Breast epithelium (tissue), 4 donors: Measurements from ENCODE around the gene RCOR1. TPM values are rescaled to one million over a fixed set of nuclear protein-coding genes. Genes with fewer than 3 reads are reported as not detected.
A peak's percentile ranks its signal among the peaks of the same experiment; 100 is the strongest.
"Not testable (repeated sequence)": the region's sequence is repeated elsewhere in the genome, so short reads cannot be mapped to it uniquely, and the experiment has no call there.

Source experiments
- DNase-seq, 2 donors: peaks; one replicate each; pipeline ENCODE4 v3.0.0-alpha.2; 2019; ENCODE audit warnings: low spot score in 2 of 2
- H3K27ac ChIP-seq, 2 donors: fragments of 200-600 bp; sonication (generic) in 1 of 2; one replicate each; pipeline ENCODE4 v1.5.1; 2016 to 2019; ENCODE audit warnings: mild to moderate bottlenecking in 1 of 2
- H3K27me3 ChIP-seq, 2 donors: fragments of 200-600 bp; sonication (generic) in 1 of 2; one replicate each; pipeline versions ENCODE4 v1.5.1 to v1.6.0; 2017 to 2019; ENCODE audit warnings: control low read depth in 1 of 2, mild to moderate bottlenecking in 1 of 2
- H3K36me3 ChIP-seq: fragments of 200-600 bp; one replicate; pipeline ENCODE4 v1.5.1; 2019
- H3K4me1 ChIP-seq, 2 donors: fragments of 200-600 bp; sonication (generic); one replicate each; pipeline ENCODE4 v1.5.1; 2016 to 2019; ENCODE audit warnings: control low read depth in 1 of 2
- H3K4me3 ChIP-seq, 3 donors: fragments of 200-600 bp; sonication (generic); 1 replicate in 2 of 3; 2 replicates in 1 of 3; pipeline ENCODE4 v1.5.1; 2016 to 2019; ENCODE audit warnings: mild to moderate bottlenecking in 3 of 3, moderate library complexity in 2 of 3
- H3K9me3 ChIP-seq, 2 donors: fragments of 200-600 bp; sonication (generic) in 1 of 2; one replicate each; pipeline ENCODE4 v1.5.1; 2016 to 2019; ENCODE audit warnings: control low read depth in 1 of 2
- POLR2A ChIP-seq: fragments of 450-650 bp; IDR thresholded peaks from one replicate; pipeline ENCODE4 v1.6.1; 2016; ENCODE audit warnings: antibody characterized with exemption, mild to moderate bottlenecking, moderate library complexity
- POLR2AphosphoS5 ChIP-seq, 3 donors: sonication (generic); formaldehyde crosslinking; IDR thresholded peaks; one replicate each; pipeline ENCODE4 v1.6.1; 2017; ENCODE audit warnings: antibody characterized with exemption in 3 of 3
- intact Hi-C: fragments of 100-400 bp; cut with DNase I; formaldehyde crosslinking; loops from one replicate; pipeline ENCODE4 v1.15.1; 2023; ENCODE audit warnings: low total_unique reads
- total RNA-seq, 3 donors: library from RNA; depleted of rRNA; stranded (reverse); fragments of >200 nt; gene quantifications; one replicate each; pipeline ENCODE4 v1.1.0, GENCODE V29; 2016
- TF ChIP-seq, protein P1 (sequence below), 3 donors: fragments of 450-650 bp; IDR thresholded peaks; one replicate each; pipeline ENCODE4 v1.5.1; 2016 to 2017; ENCODE audit warnings: antibody characterized with exemption in 3 of 3, mild to moderate bottlenecking in 3 of 3, moderate library complexity in 3 of 3

The RCOR1 gene
- total RNA-seq, 3 donors from 2014 or later: 15.7 to 21.8 (median 20.3) TPM

DNA sequence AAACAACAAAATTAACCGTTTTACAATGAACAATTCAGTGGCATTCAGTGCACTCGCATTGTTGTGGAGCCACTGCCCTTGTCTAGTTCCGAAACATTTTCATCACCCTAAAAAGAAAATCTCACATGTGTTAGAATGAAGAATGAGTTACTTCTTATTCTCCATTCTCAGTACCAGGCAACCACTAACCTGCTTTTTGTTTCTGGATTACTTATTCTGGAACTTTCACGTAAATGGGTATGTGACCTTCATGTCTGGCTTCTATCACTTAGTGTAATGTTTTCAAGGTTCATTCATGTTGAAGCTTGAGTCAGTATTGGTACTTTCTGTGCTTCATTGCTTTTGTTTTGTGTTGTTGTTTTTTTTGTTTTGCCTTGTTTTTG is 15.6 kb downstream of the RCOR1 start:
- Histone ChIP-seq H3K36me3 (no peaks in the 10 kb centered on the region), H3K4me1 (peaks cover 0 to 9% of the 10 kb centered on the region in 2 donors), H3K4me3 (no peak overlapping the region), H3K27me3 (no peaks in the 10 kb centered on the region), H3K27ac (no peak overlapping the region), H3K9me3 (no peaks in the 10 kb centered on the region)
- intact Hi-C loops: no loop called here
- DNase-seq: no peak
- TF ChIP-seq POLR2A (no peak), POLR2AphosphoS5 (IDR thresholded peaks at IDR 0.05) (no peak)
- TF ChIP-seq, protein P1, sequence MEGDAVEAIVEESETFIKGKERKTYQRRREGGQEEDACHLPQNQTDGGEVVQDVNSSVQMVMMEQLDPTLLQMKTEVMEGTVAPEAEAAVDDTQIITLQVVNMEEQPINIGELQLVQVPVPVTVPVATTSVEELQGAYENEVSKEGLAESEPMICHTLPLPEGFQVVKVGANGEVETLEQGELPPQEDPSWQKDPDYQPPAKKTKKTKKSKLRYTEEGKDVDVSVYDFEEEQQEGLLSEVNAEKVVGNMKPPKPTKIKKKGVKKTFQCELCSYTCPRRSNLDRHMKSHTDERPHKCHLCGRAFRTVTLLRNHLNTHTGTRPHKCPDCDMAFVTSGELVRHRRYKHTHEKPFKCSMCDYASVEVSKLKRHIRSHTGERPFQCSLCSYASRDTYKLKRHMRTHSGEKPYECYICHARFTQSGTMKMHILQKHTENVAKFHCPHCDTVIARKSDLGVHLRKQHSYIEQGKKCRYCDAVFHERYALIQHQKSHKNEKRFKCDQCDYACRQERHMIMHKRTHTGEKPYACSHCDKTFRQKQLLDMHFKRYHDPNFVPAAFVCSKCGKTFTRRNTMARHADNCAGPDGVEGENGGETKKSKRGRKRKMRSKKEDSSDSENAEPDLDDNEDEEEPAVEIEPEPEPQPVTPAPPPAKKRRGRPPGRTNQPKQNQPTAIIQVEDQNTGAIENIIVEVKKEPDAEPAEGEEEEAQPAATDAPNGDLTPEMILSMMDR (IDR thresholded peaks at IDR 0.05): no peak

DNA sequence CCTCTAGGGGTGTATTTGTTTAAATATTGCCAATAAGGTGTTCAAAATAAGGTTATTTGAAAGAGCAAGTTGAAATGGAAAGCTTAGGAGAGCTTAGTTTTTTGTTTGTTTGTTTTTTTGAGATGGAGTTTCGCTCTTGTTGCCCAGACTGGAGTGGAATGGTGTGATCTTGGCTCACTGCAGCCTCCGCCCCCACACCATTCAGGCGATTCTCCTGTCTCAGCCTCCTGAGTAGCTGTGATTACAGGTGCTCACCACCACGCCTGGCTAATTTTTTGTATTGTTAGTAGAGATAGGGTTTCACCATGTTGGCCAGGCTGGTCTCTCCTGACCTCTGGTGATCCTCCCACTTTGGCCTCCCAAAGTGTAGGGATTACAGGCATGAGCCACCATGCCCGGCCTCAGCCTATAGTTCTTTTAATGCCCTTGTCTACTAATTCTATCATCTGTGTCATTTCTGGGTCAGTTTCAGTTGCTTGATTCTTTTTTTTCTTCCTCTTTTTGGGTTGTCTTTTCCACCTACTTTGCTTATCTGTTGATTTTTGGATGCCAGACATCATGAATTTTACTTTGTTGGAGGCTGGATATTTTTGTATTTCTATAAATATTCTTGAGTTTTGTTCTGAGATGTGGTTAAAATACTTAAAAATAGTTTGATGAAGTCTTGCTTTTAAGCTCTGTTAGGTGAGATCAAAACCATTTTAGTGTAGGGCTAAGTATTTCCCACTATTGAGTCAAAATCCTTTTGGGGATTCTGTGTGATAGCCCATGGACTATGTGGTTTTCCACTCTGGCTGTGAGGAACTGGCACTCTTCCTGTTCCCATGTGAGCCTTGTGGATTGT is 18.7 kb downstream of the RCOR1 start:
- Histone ChIP-seq H3K36me3 (no peaks in the 10 kb centered on the region), H3K9me3 (no peaks in the 10 kb centered on the region), H3K27ac (no peak overlapping the region), H3K4me1 (no peaks in the 10 kb centered on the region), H3K27me3 (no peaks in the 10 kb centered on the region), H3K4me3 (no peak overlapping the region)
- intact Hi-C loops: no loop called here
- TF ChIP-seq, protein P1 (IDR thresholded peaks at IDR 0.05): no peak
- TF ChIP-seq POLR2AphosphoS5 (IDR thresholded peaks at IDR 0.05): no peak
- no peak for TF ChIP-seq POLR2A
- no peak for DNase-seq

DNA sequence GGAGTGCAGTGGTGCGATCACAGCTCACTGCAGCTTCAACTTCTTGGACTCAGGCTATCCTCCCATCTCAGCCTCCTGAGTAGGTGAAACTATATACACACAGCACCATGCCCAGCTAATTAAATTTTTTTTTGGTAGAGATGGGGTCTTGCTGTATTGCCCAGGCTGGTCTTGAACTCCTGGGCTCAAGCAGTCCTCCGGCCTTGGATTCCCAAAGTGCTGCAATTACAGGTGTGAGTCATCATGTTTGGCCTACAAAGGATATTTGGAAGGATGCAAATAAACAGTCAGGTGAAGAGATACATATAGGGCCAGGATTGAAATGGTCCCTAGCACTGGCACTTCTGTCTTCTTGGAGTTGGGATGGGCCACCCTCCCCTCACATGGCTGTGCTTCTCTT is 23.9 kb downstream of the RCOR1 start:
- H3K36me3 ChIP-seq: no peaks in the 10 kb centered on the region
- H3K4me3 ChIP-seq: no peak overlapping the region
- no peak for DNase-seq
- TF ChIP-seq, protein P1 (IDR thresholded peaks at IDR 0.05): no peak
- no peak for TF ChIP-seq POLR2A
- TF ChIP-seq POLR2AphosphoS5 (IDR thresholded peaks at IDR 0.05): no peak
- no peaks in the 10 kb centered on the region for H3K4me1 ChIP-seq
- no peaks in the 10 kb centered on the region for H3K9me3 ChIP-seq
- H3K27ac ChIP-seq: no peak overlapping the region
- no peaks in the 10 kb centered on the region for H3K27me3 ChIP-seq
- intact Hi-C loops: no loop called here

DNA sequence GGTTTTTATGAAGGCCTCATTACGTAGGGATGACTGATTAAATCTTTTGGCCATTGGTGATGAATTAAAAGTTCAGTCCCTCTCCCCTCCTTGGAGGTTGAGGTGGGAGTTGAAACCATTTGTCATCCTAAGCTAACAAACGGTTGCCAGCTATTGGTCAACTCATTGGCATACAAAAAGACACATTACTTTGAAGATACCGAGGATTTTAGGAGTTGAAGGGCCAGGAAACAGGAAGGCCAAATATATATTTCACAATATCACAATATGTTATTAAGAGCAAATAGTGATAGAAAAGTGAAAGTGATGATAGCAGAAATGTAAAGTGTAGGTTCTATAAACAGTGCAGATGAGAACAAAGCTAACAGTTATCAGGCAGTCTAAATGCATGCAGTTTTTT is 24.4 kb downstream of the RCOR1 start:
- H3K4me1 ChIP-seq: no peaks in the 10 kb centered on the region
- H3K27me3 ChIP-seq: no peaks in the 10 kb centered on the region
- TF ChIP-seq POLR2A (no peak), POLR2AphosphoS5 (IDR thresholded peaks at IDR 0.05) (peak in 1 of 3 donors; percentile 44)
- TF ChIP-seq, protein P1 (IDR thresholded peaks at IDR 0.05): no peak
- H3K4me3 ChIP-seq: no peak overlapping the region
- no peak overlapping the region for H3K27ac ChIP-seq
- H3K9me3 ChIP-seq: no peaks in the 10 kb centered on the region
- no peaks in the 10 kb centered on the region for H3K36me3 ChIP-seq
- intact Hi-C loops: no loop called here
- DNase-seq: no peak

DNA sequence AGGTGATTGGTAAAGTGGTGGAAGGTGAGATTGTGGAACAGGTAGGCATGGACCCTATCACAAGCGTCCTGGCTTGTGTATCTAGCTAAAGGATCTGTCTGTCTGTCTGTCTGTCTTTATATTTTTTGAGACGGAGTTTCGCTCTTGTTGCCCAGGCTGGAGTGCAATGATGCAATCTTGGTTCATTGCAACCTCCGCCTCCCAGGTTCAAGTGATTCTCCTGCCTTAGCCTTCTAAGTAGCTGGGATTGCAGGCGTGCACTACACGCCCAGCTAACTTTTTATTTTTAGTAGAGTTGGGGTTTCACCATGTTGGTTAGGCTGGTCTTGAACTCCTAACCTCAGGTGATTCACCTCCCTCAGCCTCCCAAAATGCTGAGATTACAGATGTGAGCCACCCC is 26.6 kb downstream of the RCOR1 start:
- H3K27me3 ChIP-seq, H3K36me3 ChIP-seq, H3K27ac ChIP-seq, DNase-seq, H3K4me1 ChIP-seq, intact Hi-C loops, H3K4me3 ChIP-seq, H3K9me3 ChIP-seq: not testable (repeated sequence)
